Activated CD4-positive, alpha-beta T cell treated with anti-CD3 and anti-CD28 coated beads, Interleukin-2, amount 50 U/mL, for 24 hours (primary cell): ENCODE results near the gene LSM14A.
"Not testable (repeated sequence)": the region's sequence is repeated elsewhere in the genome, so short reads cannot be mapped to it uniquely, and the experiment has no call there.

Source experiments
- DNase-seq, 2 donors: peaks; one replicate each; pipeline ENCODE4 v3.0.0-alpha.2; 2020; ENCODE audit warnings: low read depth in 1 of 2, low spot score in 1 of 2

The LSM14A gene

GRCh38 chr19:34189199-34189916 is 17.1 kb downstream of the LSM14A start:
- no peak for DNase-seq

- DNase-seq, result no peak
Observed at GRCh38 chr19:34189917-34190425, 17.7 kb downstream of the LSM14A start.

GRCh38 chr19:34191355-34191962 is 19.2 kb downstream of the LSM14A start:
- DNase-seq, result no peak

- no peak for DNase-seq
Observed at GRCh38 chr19:34193439-34193838, 21.1 kb downstream of the LSM14A start.

GRCh38 chr19:34193876-34194275 is 21.6 kb downstream of the LSM14A start:
- DNase-seq, result no peak

- no peak for DNase-seq
Observed at GRCh38 chr19:34201133-34201532, 28.8 kb downstream of the LSM14A start.

GRCh38 chr19:34205324-34205723 is 33.0 kb downstream of the LSM14A start:
- DNase-seq, result not testable (repeated sequence)

GRCh38 chr19:34208291-34208884 is 36.1 kb downstream of the LSM14A start:
- no peak for DNase-seq

- no peak for DNase-seq
Observed at GRCh38 chr19:34209726-34210125, 37.4 kb downstream of the LSM14A start.

- no peak for DNase-seq
Observed at GRCh38 chr19:34213283-34213682, 41.0 kb downstream of the LSM14A start.

GRCh38 chr19:34214040-34214439 is 41.7 kb downstream of the LSM14A start:
- DNase-seq, result no peak

GRCh38 chr19:34215006-34215665 is 42.8 kb downstream of the LSM14A start:
- DNase-seq, result no peak

GRCh38 chr19:34215666-34216038 is 43.3 kb downstream of the LSM14A start:
- DNase-seq, result no peak

- DNase-seq, result not testable (repeated sequence)
Observed at GRCh38 chr19:34216745-34217219, 44.5 kb downstream of the LSM14A start.

- peak in 1 of 2 donors; percentile 56 for DNase-seq
Observed at GRCh38 chr19:34217952-34218817, 45.9 kb downstream of the LSM14A start.

GRCh38 chr19:34218818-34219164 is 46.5 kb downstream of the LSM14A start:
- DNase-seq, result no peak

- peak in 1 of 2 donors; percentile 51 for DNase-seq
Observed at GRCh38 chr19:34220472-34221063, 48.3 kb downstream of the LSM14A start.

GRCh38 chr19:34222386-34222785 is 50.1 kb downstream of the LSM14A start:
- DNase-seq, result no peak

GRCh38 chr19:34224996-34225658 is 52.8 kb downstream of the LSM14A start:
- DNase-seq, result no peak

GRCh38 chr19:34225659-34226015 is 53.3 kb downstream of the LSM14A start:
- no peak for DNase-seq
